ENCODE data around the gene GPR132.

- TF ChIP-seq HMBOX1 (IDR thresholded peaks at IDR 0.05) (no peak), REST (IDR thresholded peaks at IDR 0.05; ENCODE audit: borderline replicate concordance) (no peak), REST (CRISPR knock-in tag; IDR thresholded peaks at IDR 0.05; ENCODE audit: low read depth) (no peak), PHF8 (IDR thresholded peaks at IDR 0.05; ENCODE audit: borderline replicate concordance, low read length) (no peak), JUNB (CRISPR knock-in tag; conservative IDR thresholded peaks at IDR 0.05) (no peak), CTCF (IDR thresholded peaks at IDR 0.05 in 2 of 3, conservative IDR thresholded peaks at IDR 0.05 in 1 of 3; ENCODE audit: insufficient read depth in 2 of 3, low read depth in 1 of 3, low read length in 3 of 3) (no peak), CCAR2 (IDR thresholded peaks at IDR 0.05; ENCODE audit: low read depth, low read length) (no peak), MAZ (CRISPR knock-in tag; conservative IDR thresholded peaks at IDR 0.05 in 1 of 2, IDR thresholded peaks at IDR 0.05 in 1 of 2) (no peak), ZFP36 (IDR thresholded peaks at IDR 0.05; ENCODE audit: low read depth, low read length, partially characterized antibody) (no peak), PRMT5 (CRISPR knock-in tag; IDR thresholded peaks at IDR 0.05) (no peak), HNRNPK (IDR thresholded peaks at IDR 0.05; ENCODE audit: low read depth, low read length, poor library complexity, severe bottlenecking) (no peak), FOXA1 (IDR thresholded peaks at IDR 0.05; ENCODE audit: borderline replicate concordance) (no peak), TAF1 (IDR thresholded peaks at IDR 0.05; ENCODE audit: control insufficient read depth, extremely low read depth, insufficient read depth, low read length, severe bottlenecking) (no peak)
Observed at GRCh38 chr14:105058521-105059034, 6.7 kb downstream of the GPR132 start.

Measured in K562 (cell line).